Midbrain (tissue), 1 donor: ENCODE data around the gene TBX1.

Source experiments
- DNase-seq: peaks from one replicate; lab custom pipeline; 2025; lab: John Stamatoyannopoulos, UW

The TBX1 gene

DNA sequence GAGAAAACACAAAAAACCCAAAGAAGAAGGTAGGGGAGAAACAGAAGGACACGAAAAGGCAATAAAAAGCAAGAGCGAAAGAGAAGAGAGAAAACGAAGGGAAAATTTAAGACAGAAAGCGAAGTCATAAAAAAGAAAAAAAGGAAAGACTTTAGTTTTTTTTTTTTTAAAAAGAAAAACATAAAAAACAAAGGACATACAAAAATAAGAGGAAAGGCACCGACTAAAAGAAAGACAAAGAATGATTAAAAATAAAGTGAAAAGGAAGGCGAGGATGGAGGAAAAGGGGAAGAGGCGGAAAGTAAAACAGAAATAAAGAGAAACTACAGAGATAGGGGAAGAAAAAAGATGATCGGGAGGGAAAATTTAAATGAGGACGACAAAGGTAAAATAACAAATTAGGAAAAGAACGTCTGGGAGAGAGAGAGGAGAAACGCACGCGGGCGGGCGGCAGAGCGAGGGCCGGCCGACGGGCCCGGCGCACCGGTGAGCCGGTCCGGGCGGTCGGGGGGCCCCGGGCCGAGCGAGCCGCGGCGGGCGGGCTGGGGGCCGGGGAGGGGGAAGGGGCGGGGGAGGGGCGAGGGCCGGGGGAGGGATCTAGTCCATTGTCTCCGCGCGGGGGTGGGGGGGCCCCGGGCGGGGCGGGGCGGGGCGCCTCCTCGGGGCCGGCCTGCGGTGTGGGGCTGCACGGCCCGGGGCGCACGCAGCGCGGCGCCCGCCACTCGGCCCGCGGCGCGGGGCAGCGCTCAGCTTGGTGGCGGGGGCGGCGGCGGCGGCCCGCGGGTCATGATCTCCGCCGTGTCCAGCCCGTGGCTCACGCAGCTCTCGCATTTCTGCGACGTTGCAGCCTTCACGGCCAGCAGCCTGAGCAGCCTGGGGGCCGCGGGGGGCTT lies at the start of gene TBX1:
Gene TBX1, plus strand, starts transcription at position 721 of the 893 bp plus-strand sequence. Its CDS starts 66 bp downstream, at position 787.
- DNase-seq, result no peak

- no peak for DNase-seq
Measured at GRCh38 chr22:19713245-19713644, 47.3 kb upstream of the TBX1 start.

GRCh38 chr22:19713650-19714311 lies 46.8 kb upstream of the TBX1 start:
- no peak for DNase-seq

DNA sequence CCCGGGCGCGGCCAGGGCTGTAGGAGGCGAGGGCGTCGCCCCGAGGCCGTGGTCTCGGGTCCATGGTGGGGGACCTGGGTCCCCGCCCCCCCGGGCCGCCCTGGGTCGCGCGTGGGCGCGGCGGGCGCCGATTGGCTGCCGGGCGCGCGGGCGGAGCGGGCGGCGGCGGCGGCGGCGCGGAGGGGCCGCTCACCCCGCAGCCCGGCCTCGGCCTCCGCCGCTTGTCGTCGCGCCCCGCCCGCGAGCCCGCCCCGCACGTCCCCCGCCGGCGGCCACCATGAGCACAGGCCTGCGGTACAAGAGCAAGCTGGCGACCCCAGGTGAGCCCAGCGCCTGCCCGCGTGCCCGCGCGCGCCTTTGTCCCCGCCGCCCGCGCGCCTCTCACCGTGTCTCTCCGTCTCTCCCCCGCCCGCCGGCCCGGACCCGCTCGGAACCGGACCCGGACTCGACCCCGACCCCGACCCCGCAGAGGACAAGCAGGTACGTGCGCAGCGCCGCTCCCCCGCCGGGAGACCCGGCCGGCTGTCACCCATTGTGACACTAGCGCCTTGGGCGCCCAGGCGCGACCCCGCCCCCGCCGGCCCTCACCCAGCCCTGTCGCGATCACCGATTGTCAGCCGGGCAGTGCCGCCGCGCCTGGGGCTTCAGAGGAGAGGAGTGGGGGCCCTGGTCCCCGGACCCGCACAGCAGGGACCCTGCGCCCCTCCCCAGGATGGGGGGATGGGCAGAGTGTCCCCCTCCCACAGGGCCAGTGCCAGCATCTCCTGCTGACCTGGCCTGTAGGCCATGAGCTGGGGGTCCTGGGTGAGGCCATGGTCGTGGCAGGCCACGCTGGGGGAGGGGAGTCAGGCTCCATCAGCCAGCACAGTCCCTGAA lies 46.0 kb upstream of the TBX1 start, which contains the start of gene SEPTIN5:
Gene SEPTIN5, plus strand, starts transcription at position 192 of the 876 bp plus-strand sequence. Its CDS starts 86 bp downstream, at position 278.
- no peak for DNase-seq

- DNase-seq, result no peak
Measured at GRCh38 chr22:19715188-19715930, 45.2 kb upstream of the TBX1 start.

GRCh38 chr22:19716041-19716828 lies 44.3 kb upstream of the TBX1 start:
- DNase-seq, result no peak

- no peak for DNase-seq
Measured at GRCh38 chr22:19716829-19717105, 43.8 kb upstream of the TBX1 start.

GRCh38 chr22:19717181-19717580 lies 43.4 kb upstream of the TBX1 start:
- no peak for DNase-seq

DNA sequence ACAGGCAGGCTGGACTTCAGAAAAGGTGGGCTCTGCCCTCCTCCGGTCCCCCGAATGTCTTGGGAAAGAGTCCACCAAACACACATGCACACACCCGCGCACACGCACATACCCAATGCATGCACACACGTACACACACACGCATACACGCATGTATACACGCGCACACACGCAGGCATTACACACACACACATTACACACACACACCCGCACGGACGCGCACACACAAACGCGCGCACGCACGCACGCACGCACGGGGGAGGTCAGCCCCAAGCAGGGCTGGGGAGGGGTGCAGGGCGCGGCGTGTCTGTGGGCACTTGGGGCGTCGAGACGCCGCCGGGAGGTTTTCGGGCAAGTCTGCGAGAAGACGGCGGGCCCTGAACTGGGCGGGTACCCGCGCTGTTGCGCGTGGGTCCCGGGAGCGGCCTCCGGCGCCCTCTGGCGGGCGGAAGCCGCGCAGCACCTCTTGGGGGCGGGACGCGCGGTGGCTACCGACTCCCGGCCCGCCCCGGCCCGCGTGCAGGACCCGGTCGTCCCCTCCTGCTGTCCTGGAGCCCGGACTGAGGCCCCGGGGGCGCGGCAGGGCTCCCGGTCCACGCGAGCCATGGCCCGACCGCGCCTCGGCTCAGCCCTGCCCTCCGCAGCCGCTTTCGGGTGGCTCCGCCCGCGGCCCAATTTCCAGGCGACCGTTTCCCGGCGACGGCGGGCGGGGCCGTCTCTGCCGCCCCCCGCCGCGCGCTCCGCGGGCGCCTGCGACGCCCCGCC lies 42.7 kb upstream of the TBX1 start:
- peak; percentile 58 for DNase-seq

GRCh38 chr22:19718456-19719049 lies 42.0 kb upstream of the TBX1 start:
- DNase-seq, result no peak

- no peak for DNase-seq
Measured at GRCh38 chr22:19719050-19719482, 41.5 kb upstream of the TBX1 start.

GRCh38 chr22:19719488-19720021 lies 41.0 kb upstream of the TBX1 start:
- DNase-seq, result no peak

- no peak for DNase-seq
Measured at GRCh38 chr22:19720150-19720827, 40.3 kb upstream of the TBX1 start.

GRCh38 chr22:19720999-19721329 lies 39.6 kb upstream of the TBX1 start:
- no peak for DNase-seq

GRCh38 chr22:19721330-19722177 lies 39.0 kb upstream of the TBX1 start:
- DNase-seq, result no peak

DNA sequence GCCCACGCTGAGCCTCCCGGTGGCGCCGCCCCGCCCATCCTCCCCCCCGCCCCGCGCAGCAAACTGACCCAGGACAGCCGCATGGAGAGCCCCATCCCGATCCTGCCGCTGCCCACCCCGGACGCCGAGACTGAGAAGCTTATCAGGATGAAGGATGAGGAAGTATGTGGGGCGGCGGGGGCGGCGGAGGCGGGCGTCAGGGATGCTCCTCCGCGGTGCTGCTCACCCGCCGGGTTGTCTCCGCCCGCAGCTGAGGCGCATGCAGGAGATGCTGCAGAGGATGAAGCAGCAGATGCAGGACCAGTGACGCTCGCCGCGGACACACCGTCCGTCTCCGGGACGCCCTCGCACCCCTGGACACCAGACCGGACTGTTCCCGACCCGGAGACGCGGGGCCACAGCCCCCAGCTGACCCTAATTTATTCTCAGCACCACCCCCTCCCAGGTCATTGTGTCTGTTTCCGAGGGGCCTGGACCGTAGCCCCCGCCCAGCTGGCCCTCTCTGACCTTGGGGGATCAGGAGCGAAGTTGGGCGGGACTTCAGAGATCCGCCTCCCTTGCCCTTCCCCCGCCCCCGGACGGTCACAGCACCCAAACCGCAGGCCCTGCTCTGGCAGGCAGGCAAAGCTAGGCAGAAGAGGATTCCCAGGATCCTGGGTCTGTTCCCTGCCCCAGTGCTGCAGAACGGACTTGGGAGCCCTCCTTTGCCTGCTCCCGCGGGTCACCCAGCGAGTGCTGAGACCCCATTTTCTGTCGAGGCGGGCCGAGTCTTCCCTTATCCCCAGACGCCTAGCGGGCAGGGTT lies 38.2 kb upstream of the TBX1 start:
- no peak for DNase-seq

DNA sequence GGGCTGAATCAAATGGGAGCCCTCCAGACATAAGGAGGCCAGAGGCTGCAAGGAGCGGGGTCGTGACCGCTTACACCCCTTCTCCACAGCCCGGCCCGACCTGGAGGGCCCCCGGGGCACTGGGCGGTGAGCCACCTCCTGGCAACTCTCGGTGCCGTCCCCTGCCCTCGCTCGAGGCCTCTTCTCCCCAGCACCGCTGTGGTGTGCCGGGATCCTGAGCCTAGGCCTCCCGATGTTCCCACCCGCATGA lies 37.7 kb upstream of the TBX1 start:
- no peak for DNase-seq
